Right lobe of liver (tissue), 6 donors: ENCODE data around the gene DTX3. TPM values are rescaled to one million over a fixed set of nuclear protein-coding genes. Genes with fewer than 3 reads are reported as not detected.

Source experiments
- ATAC-seq, 4 donors: fragments of 200-7000 bp; cut with Tn5 transposase; one replicate each; pipeline ENCODE4 v1.9.1; 2020; ENCODE audit warnings: mild to moderate bottlenecking in 4 of 4, moderate library complexity in 4 of 4
- DNase-seq, 3 donors: peaks; one replicate each; pipeline ENCODE4 v3.0.0-alpha.2; 2020
- H3K27ac ChIP-seq, 3 donors: fragments of 200-600 bp; one replicate each; pipeline ENCODE4 v1.8.0; 2022
- H3K27me3 ChIP-seq, 2 donors: fragments of 200-600 bp; one replicate each; pipeline ENCODE4 v1.8.0; 2022
- H3K36me3 ChIP-seq, 4 donors: fragments of 200-600 bp; sonication (generic) in 1 of 4; one replicate each; pipeline versions ENCODE4 v1.5.1 to v1.8.0; 2017 to 2022; ENCODE audit warnings: control low read depth in 1 of 4
- H3K4me1 ChIP-seq, 4 donors: fragments of 200-600 bp; sonication (generic) in 1 of 4; one replicate each; pipeline versions ENCODE4 v1.5.1 to v1.8.0; 2017 to 2022; ENCODE audit warnings: control low read depth in 1 of 4
- H3K4me3 ChIP-seq, 3 donors: fragments of 200-600 bp; one replicate each; pipeline ENCODE4 v1.8.0; 2022
- H3K9me3 ChIP-seq, 4 donors: fragments of 200-600 bp; sonication (generic) in 1 of 4; one replicate each; pipeline versions ENCODE4 v1.5.1 to v1.8.0; 2017 to 2022; ENCODE audit warnings: control low read depth in 1 of 4
- POLR2A ChIP-seq: fragments of 450-650 bp; IDR thresholded peaks from one replicate; pipeline ENCODE4 v1.6.1; 2017; ENCODE audit warnings: antibody characterized with exemption, mild to moderate bottlenecking
- WGBS: methylation state at CpG from one replicate; pipeline ENCODE4 v1.1.6; 2018; ENCODE audit warnings: low coverage, low lambda C conversion rate; ENCODE audit not compliant: insufficient coverage; ENCODE audit errors: missing lambda C conversion rate; 5-methylcytosine and 5-hydroxymethylcytosine counted together
- intact Hi-C, 2 donors: fragments of 100-400 bp; cut with DNase I; formaldehyde crosslinking; loops; one replicate each; pipeline versions ENCODE4 v1.11.2 to v1.14.1; 2022
- total RNA-seq, 6 experiments: library from RNA; depleted of rRNA in 2 of 6; stranded (reverse); fragments of >200 nt in 2 of 6; fragmentation: NEBNext Ultra II Directional in 3 of 6; extraction: Animal tissue kit (Norgen Biotek cat#: 25700) in 3 of 6; gene quantifications; one replicate each; pipeline versions ENCODE4 v1.1.0 to v1.2.4, GENCODE V29; 2016 to 2023
- TF ChIP-seq, protein P1 (sequence below), 4 donors: fragments of 200-600 bp in 3 of 4; fragments of 450-650 bp in 1 of 4; IDR thresholded peaks; one replicate each; pipeline versions ENCODE4 v1.5.1 to v1.8.0; 2016 to 2022; ENCODE audit warnings: antibody characterized with exemption in 4 of 4, mild to moderate bottlenecking in 2 of 4
- donor health status: DM: no; HTN: yes; CAD: no.
- donor health status: DM: no; HTN: no; CAD: no.
- donor health status: DM: no; HTN: no; CAD: no.
- donor health status: DM: no; HTN: yes; CAD: no.
- donor health status: DM: no; HTN: yes; CAD: no.

The DTX3 gene
- total RNA-seq, 6 experiments from 2014 or later: 0.86 to 2.7 (median 1.9) TPM

DNA sequence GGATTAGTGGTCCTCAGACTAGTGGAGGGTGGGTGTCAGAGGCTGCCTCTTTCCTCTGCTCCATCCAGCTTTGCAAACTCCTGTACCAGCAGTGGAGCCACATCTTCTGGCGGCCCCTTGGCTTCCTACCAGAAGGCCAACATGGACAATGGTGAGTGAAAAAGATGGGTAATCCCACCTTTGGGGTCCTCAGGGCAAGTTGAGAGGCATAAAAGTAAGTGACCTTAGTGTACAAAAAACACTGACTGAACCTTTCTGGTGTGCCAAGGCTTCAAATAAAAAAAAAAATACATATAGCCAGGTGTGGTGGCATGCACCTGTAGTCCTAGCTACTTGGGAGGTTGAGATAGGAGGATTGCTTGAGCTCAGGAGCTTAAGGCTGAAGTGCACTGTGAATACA is 22.8 kb upstream of the DTX3 start:
- intact Hi-C loops: loop anchor here (5.0 kb wide), 1 partner anchor 40 kb away; no protein-coding TSS in a partner anchor
- 50% methylated on average over 1 of the region's 1 CpG for WGBS

DNA sequence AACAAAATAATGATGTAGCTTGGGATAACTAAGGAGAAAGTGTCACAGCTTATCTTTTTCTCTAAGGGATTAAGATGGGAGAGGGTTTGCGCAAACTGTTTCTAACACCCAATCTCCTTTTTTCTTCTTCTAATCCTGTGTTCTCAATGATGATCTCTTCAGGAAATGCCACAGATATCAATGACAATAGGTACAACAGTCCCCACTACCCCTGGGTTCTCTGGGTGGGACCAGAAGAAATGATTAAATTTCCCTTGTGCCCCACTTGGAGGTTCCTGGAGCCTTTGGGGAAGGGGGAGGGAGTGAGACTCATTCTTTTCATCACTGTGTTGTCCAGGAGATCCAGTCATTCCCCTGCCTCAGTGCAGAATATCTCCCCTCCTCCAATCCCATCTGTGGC is 22.2 kb upstream of the DTX3 start:
- WGBS: 86% methylated on average over 1 of the region's 1 CpG
- peaks cover 0 to 13% (median 2%) of the 10 kb centered on the region in 4 donors for H3K4me1 ChIP-seq
- H3K27ac ChIP-seq: no peak overlapping the region
- no peaks in the 10 kb centered on the region for H3K27me3 ChIP-seq
- H3K36me3 ChIP-seq: no peaks in the 10 kb centered on the region
- TF ChIP-seq, protein P1, sequence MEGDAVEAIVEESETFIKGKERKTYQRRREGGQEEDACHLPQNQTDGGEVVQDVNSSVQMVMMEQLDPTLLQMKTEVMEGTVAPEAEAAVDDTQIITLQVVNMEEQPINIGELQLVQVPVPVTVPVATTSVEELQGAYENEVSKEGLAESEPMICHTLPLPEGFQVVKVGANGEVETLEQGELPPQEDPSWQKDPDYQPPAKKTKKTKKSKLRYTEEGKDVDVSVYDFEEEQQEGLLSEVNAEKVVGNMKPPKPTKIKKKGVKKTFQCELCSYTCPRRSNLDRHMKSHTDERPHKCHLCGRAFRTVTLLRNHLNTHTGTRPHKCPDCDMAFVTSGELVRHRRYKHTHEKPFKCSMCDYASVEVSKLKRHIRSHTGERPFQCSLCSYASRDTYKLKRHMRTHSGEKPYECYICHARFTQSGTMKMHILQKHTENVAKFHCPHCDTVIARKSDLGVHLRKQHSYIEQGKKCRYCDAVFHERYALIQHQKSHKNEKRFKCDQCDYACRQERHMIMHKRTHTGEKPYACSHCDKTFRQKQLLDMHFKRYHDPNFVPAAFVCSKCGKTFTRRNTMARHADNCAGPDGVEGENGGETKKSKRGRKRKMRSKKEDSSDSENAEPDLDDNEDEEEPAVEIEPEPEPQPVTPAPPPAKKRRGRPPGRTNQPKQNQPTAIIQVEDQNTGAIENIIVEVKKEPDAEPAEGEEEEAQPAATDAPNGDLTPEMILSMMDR (IDR thresholded peaks at IDR 0.05): no peak
- TF ChIP-seq POLR2A: no peak
- no peaks in the 10 kb centered on the region for H3K9me3 ChIP-seq
- intact Hi-C loops: loop anchor here (5.0 kb wide), 1 partner anchor 40 kb away; no protein-coding TSS in a partner anchor
- DNase-seq: no peak
- ATAC-seq: no peak
- no peak overlapping the region for H3K4me3 ChIP-seq

More for the DNA sequence above, 22.8 kb upstream of the DTX3 start:
- Histone ChIP-seq H3K4me1 (peaks cover 0 to 9% (median 0%) of the 10 kb centered on the region in 4 donors), H3K36me3 (no peaks in the 10 kb centered on the region), H3K27me3 (no peaks in the 10 kb centered on the region), H3K27ac (no peak overlapping the region), H3K4me3 (no peak overlapping the region), H3K9me3 (no peaks in the 10 kb centered on the region)
- DNase-seq (no peak), ATAC-seq (no peak)
- TF ChIP-seq, protein P1 (IDR thresholded peaks at IDR 0.05): no peak
- no peak for TF ChIP-seq POLR2A

DNA sequence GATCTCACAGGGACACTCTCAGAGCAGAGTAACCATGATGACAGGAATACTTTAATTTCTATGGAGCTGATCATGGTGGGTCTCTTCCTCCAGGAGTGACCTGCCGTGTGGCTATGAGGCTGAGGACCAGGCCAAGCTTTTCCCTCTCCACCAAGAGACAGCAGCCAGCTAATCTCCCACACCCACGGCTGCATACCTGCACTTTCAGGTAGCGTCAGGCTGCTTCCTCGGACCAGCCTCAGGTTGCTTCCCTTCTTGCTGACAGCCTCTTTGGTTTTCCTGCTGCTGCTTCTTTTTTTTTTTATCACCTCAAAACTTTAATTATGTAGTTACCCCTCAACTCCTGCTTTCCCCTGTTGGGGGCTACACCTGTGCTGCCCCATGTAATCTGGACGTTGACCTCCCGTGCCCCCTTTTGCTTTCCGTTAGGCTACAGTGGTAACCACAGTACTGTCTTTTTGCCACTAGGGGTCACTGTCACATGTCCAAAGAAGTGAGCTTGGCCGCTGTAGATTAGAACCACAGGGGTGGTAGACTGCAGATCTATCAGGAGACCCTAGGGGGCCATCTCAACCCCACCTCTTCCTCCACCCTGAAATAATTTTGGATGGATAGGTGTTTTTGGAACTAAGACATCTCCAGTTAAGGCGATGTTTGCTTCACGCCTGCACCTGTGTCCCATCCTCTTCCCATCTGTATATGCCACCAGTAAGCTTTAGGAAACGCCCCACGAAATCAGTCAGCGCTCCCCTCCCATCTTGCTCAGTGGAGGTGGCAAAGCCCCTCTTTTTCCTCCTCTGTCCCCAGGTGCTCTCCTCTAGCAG is 21.4 kb upstream of the DTX3 start:
- H3K27me3 ChIP-seq: no peaks in the 10 kb centered on the region
- intact Hi-C loops: loop anchor here (5.0 kb wide), 1 partner anchor 39 kb away; no protein-coding TSS in a partner anchor
- H3K27ac ChIP-seq: no peak overlapping the region
- TF ChIP-seq, protein P1 (IDR thresholded peaks at IDR 0.05): peak; percentile 90 to 95 (median 92)
- TF ChIP-seq POLR2A: no peak
- H3K4me1 ChIP-seq: peaks cover 0 to 13% (median 2%) of the 10 kb centered on the region in 4 donors
- WGBS: 17% methylated on average over 9 of the region's 13 CpGs
- H3K36me3 ChIP-seq: no peaks in the 10 kb centered on the region
- peak; percentile 88 to 93 (median 90) for ATAC-seq
- H3K4me3 ChIP-seq: no peak overlapping the region
- peak in 1 of 3 donors; percentile 63 for DNase-seq
- H3K9me3 ChIP-seq: no peaks in the 10 kb centered on the region

DNA sequence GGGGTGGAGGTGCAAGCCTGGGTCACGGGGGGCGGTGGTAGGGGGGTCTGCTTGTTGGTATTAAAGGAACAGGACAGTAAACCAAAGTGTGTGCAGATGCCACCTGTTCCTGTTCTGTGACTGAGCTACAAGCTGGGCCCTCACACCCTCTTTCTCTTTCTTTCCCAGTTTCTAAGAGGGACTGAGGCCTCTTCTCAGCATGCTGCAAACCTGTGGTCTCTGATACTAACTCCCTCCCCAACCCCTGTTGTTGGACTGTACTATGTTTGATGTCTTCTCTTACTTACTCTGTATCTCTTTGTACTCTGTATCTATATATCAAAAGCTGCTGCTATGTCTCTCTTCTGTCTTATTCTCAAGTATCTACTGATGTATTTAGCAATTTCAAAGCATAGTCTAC is 20.6 kb upstream of the DTX3 start:
- intact Hi-C loops: loop anchor here (5.0 kb wide), 1 partner anchor 38 kb away; no protein-coding TSS in a partner anchor
- H3K27ac ChIP-seq: no peak overlapping the region
- ATAC-seq (no peak), DNase-seq (no peak)
- no peaks in the 10 kb centered on the region for H3K36me3 ChIP-seq
- 95% methylated on average over 2 of the region's 2 CpGs for WGBS
- H3K9me3 ChIP-seq: no peaks in the 10 kb centered on the region
- H3K27me3 ChIP-seq: no peaks in the 10 kb centered on the region
- TF ChIP-seq, protein P1 (IDR thresholded peaks at IDR 0.05): no peak
- TF ChIP-seq POLR2A: no peak
- H3K4me1 ChIP-seq: peaks cover 0 to 13% (median 2%) of the 10 kb centered on the region in 4 donors
- H3K4me3 ChIP-seq: no peak overlapping the region
